ENCODE results near the gene ECHDC3.

- TF ChIP-seq TAF1 (IDR thresholded peaks at IDR 0.05; ENCODE audit: borderline replicate concordance, insufficient read depth, low read length) (no peak), POLR2AphosphoS5 (IDR thresholded peaks at IDR 0.05; ENCODE audit: low read depth, low read length) (no peak), FOXP2 (optimal IDR thresholded peaks at IDR 0.05; ENCODE audit: borderline replicate concordance, extremely low read depth, extremely low read length, insufficient read depth) (no peak), REST (IDR thresholded peaks at IDR 0.05; ENCODE audit: insufficient read depth in 1 of 2, low read depth in 2 of 2, low read length in 2 of 2) (no peak), SIN3A (IDR thresholded peaks at IDR 0.05; ENCODE audit: borderline replicate concordance, insufficient read depth, low read length) (no peak)
Measured at GRCh38 chr10:11699550-11700097, 42.6 kb upstream of the ECHDC3 start.

Data from PFSK-1 (cell line).